ENCODE measurements around the gene PACS2.

DNA sequence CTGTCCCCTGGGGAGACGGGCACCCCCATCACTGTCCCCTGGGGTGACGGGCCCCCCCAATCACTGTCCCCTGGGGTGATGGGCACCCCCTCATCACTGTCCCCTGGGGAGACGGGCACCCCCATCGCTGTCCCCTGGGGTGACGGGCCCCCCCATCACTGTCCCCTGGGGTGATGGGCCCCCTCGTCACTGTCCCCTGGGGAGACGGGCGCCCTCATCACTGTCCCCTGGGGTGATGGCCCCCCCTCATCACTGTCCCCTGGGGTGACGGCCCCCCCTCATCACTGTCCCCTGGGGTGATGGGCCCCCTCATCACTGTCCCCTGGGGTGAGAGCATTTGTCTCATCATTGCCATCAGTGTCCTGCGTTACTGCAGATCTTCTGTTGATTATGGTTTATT is 38.6 kb downstream of the PACS2 start:
- TF ChIP-seq, protein P1, sequence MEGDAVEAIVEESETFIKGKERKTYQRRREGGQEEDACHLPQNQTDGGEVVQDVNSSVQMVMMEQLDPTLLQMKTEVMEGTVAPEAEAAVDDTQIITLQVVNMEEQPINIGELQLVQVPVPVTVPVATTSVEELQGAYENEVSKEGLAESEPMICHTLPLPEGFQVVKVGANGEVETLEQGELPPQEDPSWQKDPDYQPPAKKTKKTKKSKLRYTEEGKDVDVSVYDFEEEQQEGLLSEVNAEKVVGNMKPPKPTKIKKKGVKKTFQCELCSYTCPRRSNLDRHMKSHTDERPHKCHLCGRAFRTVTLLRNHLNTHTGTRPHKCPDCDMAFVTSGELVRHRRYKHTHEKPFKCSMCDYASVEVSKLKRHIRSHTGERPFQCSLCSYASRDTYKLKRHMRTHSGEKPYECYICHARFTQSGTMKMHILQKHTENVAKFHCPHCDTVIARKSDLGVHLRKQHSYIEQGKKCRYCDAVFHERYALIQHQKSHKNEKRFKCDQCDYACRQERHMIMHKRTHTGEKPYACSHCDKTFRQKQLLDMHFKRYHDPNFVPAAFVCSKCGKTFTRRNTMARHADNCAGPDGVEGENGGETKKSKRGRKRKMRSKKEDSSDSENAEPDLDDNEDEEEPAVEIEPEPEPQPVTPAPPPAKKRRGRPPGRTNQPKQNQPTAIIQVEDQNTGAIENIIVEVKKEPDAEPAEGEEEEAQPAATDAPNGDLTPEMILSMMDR (conservative IDR thresholded peaks at IDR 0.05 in 1 of 2, IDR thresholded peaks at IDR 0.05 in 1 of 2; ENCODE audit: extremely low read depth in 1 of 2, insufficient read depth in 1 of 2, low read depth in 1 of 2, low read length in 2 of 2), result no peak
- TF ChIP-seq EZH2 (IDR thresholded peaks at IDR 0.05; ENCODE audit: borderline replicate concordance, low read length), result no peak
